Rectal smooth muscle tissue (tissue), 1 donor: ENCODE results near the gene SLC35G6.

Experiments
- H3K27ac ChIP-seq: one replicate; pipeline ENCODE4 v1.7.0; 2013; ENCODE audit warnings: low read depth, low read length, inconsistent platforms
- H3K27me3 ChIP-seq: one replicate; pipeline ENCODE4 v1.7.0; 2013; ENCODE audit warnings: low read length; ENCODE audit not compliant: control insufficient read depth, insufficient read depth
- H3K36me3 ChIP-seq: one replicate; pipeline ENCODE4 v1.7.0; 2013; ENCODE audit warnings: low read length; ENCODE audit not compliant: control insufficient read depth, insufficient read depth
- H3K4me1 ChIP-seq: one replicate; pipeline ENCODE4 v1.7.0; 2013; ENCODE audit warnings: low read length; ENCODE audit not compliant: control insufficient read depth, insufficient read depth
- H3K4me3 ChIP-seq: one replicate; pipeline ENCODE4 v1.7.0; 2013; ENCODE audit warnings: low read length
- H3K9ac ChIP-seq: one replicate; pipeline ENCODE4 v1.7.0; 2013; ENCODE audit warnings: low read length

SLC35G6 gene

DNA sequence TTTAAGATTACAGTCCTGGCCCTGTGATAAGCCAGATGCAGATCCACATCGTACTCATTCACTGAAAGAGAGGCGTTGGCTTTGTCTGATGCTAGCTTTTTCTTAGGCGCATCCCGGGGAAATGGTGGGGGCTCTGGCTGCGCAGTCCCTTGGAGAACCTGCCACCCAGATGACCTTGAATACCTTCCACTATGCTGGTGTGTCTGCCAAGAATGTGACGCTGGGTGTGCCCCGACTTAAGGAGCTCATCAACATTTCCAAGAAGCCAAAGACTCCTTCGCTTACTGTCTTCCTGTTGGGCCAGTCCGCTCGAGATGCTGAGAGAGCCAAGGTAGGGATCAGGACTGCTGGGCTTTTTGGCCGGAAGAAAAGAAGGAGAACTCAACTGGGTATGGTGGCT lies 26.9 kb downstream of the SLC35G6 start:
- H3K4me3 ChIP-seq: no peak overlapping the region
- peaks cover 56% of the 10 kb centered on the region for H3K36me3 ChIP-seq

DNA sequence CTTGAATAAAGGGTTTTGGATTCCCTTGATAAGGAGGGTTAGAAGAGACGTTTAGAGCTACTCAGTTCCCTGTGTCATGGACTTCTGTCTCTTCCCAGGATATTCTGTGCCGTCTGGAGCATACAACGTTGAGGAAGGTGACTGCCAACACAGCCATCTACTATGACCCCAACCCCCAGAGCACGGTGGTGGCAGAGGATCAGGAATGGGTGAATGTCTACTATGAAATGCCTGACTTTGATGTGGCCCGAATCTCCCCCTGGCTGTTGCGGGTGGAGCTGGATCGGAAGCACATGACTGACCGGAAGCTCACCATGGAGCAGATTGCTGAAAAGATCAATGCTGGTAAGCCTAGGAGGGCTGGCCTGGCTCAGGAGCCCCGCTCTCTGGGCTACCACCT lies 27.6 kb downstream of the SLC35G6 start:
- Histone ChIP-seq H3K36me3 (peaks cover 56% of the 10 kb centered on the region), H3K27me3 (no peaks in the 10 kb centered on the region), H3K4me3 (no peak overlapping the region), H3K27ac (no peak overlapping the region), H3K4me1 (no peaks in the 10 kb centered on the region), H3K9ac (no peak overlapping the region)

More for the DNA sequence above, 26.9 kb downstream of the SLC35G6 start:
- Histone ChIP-seq H3K27ac (no peak overlapping the region), H3K27me3 (no peaks in the 10 kb centered on the region), H3K4me1 (no peaks in the 10 kb centered on the region), H3K9ac (no peak overlapping the region)

- peaks cover 54% of the 10 kb centered on the region for H3K36me3 ChIP-seq
- no peaks in the 10 kb centered on the region for H3K4me1 ChIP-seq
- H3K27ac ChIP-seq: no peak overlapping the region
- H3K27me3 ChIP-seq: no peaks in the 10 kb centered on the region
- H3K9ac ChIP-seq: no peak overlapping the region
- no peak overlapping the region for H3K4me3 ChIP-seq
Observed at GRCh38 chr17:7509937-7510336, 28.7 kb downstream of the SLC35G6 start.

GRCh38 chr17:7511108-7511507 lies 29.9 kb downstream of the SLC35G6 start:
- H3K27me3 ChIP-seq: no peaks in the 10 kb centered on the region
- no peak overlapping the region for H3K4me3 ChIP-seq
- H3K9ac ChIP-seq: no peak overlapping the region
- no peak overlapping the region for H3K27ac ChIP-seq
- peaks cover 54% of the 10 kb centered on the region for H3K36me3 ChIP-seq
- H3K4me1 ChIP-seq: no peaks in the 10 kb centered on the region

- H3K36me3 ChIP-seq: peaks cover 50% of the 10 kb centered on the region
- no peaks in the 10 kb centered on the region for H3K4me1 ChIP-seq
- H3K4me3 ChIP-seq: no peak overlapping the region
- H3K27ac ChIP-seq: no peak overlapping the region
- H3K27me3 ChIP-seq: no peaks in the 10 kb centered on the region
- H3K9ac ChIP-seq: no peak overlapping the region
Observed at GRCh38 chr17:7512105-7512504, 30.9 kb downstream of the SLC35G6 start.

- Histone ChIP-seq H3K4me1 (no peaks in the 10 kb centered on the region), H3K9ac (no peak overlapping the region), H3K27ac (no peak overlapping the region), H3K27me3 (no peaks in the 10 kb centered on the region), H3K4me3 (no peak overlapping the region), H3K36me3 (peaks cover 49% of the 10 kb centered on the region)
Observed at GRCh38 chr17:7512824-7513540, 31.7 kb downstream of the SLC35G6 start.

DNA sequence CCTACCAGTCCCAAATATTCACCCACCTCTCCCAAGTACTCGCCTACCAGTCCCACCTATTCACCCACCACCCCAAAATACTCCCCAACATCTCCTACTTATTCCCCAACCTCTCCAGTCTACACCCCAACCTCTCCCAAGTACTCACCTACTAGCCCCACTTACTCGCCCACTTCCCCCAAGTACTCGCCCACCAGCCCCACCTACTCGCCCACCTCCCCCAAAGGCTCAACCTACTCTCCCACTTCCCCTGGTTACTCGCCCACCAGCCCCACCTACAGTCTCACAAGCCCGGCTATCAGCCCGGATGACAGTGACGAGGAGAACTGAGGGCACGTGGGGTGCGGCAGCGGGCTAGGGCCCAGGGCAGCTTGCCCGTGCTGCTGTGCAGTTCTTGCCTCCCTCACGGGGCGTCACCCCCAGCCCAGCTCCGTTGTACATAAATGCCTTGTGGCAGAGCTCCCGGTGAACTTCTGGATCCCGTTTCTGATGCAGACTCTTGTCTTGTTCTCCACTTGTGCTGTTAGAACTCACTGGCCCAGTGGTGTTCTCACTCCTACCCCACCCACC lies 32.7 kb downstream of the SLC35G6 start:
- no peaks in the 10 kb centered on the region for H3K27me3 ChIP-seq
- no peak overlapping the region for H3K27ac ChIP-seq
- H3K9ac ChIP-seq: no peak overlapping the region
- peaks cover 40% of the 10 kb centered on the region for H3K36me3 ChIP-seq
- H3K4me1 ChIP-seq: no peaks in the 10 kb centered on the region
- H3K4me3 ChIP-seq: no peak overlapping the region

- Histone ChIP-seq H3K27ac (no peak overlapping the region), H3K9ac (no peak overlapping the region), H3K36me3 (peaks cover 25% of the 10 kb centered on the region), H3K4me1 (no peaks in the 10 kb centered on the region), H3K27me3 (no peaks in the 10 kb centered on the region), H3K4me3 (no peak overlapping the region)
Observed at GRCh38 chr17:7515911-7516610, 34.8 kb downstream of the SLC35G6 start.

DNA sequence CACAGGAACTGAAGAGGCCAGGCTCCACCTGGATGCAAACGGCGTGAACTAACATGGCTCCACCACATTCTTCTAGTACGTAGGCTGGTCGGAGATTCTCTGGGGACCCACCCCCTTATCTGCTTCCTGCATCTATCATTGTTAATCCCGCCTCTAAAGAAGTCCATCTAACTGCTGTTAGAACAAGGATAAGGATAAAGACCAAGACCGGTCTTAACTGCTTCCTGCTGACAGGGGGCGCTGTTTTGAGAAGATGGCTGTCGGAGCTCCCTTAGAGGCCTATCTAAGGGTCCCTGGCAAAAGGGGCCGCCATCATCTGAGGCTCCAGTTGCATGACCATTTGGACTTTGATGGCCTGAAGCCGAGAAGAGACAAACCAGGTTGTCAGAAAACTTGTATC lies 41.8 kb downstream of the SLC35G6 start:
- Histone ChIP-seq H3K4me1 (no peaks in the 10 kb centered on the region), H3K27ac (no peak overlapping the region), H3K27me3 (no peaks in the 10 kb centered on the region)

GRCh38 chr17:7528842-7529241 lies 47.6 kb downstream of the SLC35G6 start:
- H3K9ac ChIP-seq: no peak overlapping the region
- H3K4me1 ChIP-seq: no peaks in the 10 kb centered on the region
- H3K36me3 ChIP-seq: no peaks in the 10 kb centered on the region
- H3K4me3 ChIP-seq: no peak overlapping the region
- no peak overlapping the region for H3K27ac ChIP-seq
- no peaks in the 10 kb centered on the region for H3K27me3 ChIP-seq

More for the DNA sequence above, 41.8 kb downstream of the SLC35G6 start:
- no peaks in the 10 kb centered on the region for H3K36me3 ChIP-seq
- H3K4me3 ChIP-seq: no peak overlapping the region
- no peak overlapping the region for H3K9ac ChIP-seq

DNA sequence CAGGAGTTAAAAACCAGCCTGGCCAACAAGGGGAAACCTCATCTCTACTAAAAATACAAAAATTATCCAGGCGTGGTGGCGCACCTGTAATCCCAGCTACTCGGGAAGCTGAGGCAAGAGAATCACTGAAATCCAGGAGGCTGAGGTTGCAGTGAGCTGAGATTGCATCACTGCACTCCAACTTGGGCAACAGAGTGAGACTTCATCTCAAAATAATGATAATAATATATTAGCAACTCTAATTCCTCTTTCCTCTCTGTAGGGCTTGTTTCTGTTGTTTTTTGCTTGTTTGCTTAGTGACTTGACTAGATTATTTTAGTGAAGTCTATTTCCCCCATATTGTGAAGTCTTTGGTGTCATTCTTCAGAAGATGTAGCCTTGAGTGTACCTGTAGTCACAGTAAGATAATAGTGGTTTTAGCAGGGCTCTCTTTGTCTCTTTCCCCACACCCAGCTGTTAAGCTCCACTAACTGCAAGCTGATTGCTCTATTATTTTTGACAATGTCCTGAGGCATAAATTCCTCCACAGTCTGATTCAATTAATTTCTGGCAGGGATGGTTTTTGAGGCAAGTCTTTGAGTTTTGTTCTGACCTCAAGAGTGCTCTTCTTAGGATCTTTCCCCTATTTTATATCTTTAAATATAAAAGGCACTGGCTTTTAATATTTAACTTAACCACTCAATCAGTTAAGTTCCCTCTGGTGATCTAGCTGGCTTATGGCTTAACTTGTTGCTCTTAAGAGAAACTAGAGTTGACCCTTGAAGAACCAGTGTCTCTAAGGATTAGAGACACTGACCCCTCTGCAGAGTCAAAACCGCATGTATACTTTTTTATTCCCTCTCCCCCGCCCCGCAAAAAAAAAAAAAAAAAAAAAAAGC lies 49.0 kb downstream of the SLC35G6 start:
- H3K4me3 ChIP-seq: no peak overlapping the region
- no peaks in the 10 kb centered on the region for H3K36me3 ChIP-seq
- no peak overlapping the region for H3K9ac ChIP-seq
- H3K27me3 ChIP-seq: no peaks in the 10 kb centered on the region
- no peak overlapping the region for H3K27ac ChIP-seq
- H3K4me1 ChIP-seq: no peaks in the 10 kb centered on the region
